IPS-15b (cell line): ENCODE data around the gene ACOX3.
"Not testable (repeated sequence)": the region's sequence is repeated elsewhere in the genome, so short reads cannot be mapped to it uniquely, and the experiment has no call there.

ENCODE experiments used
- H3K27me3 ChIP-seq: one replicate; pipeline ENCODE4 v1.6.1; 2013; ENCODE audit warnings: low read length; ENCODE audit not compliant: control insufficient read depth, insufficient read depth
- H3K36me3 ChIP-seq: one replicate; pipeline ENCODE4 v1.6.1; 2013; ENCODE audit warnings: low read length; ENCODE audit not compliant: control insufficient read depth, insufficient read depth
- H3K4me1 ChIP-seq: one replicate; pipeline ENCODE4 v1.6.1; 2013; ENCODE audit warnings: mild to moderate bottlenecking, low read length; ENCODE audit not compliant: control insufficient read depth, insufficient read depth
- H3K4me3 ChIP-seq: one replicate; pipeline ENCODE4 v1.5.1; 2013; ENCODE audit warnings: low read depth, low read length
- H3K9ac ChIP-seq: one replicate; pipeline ENCODE4 v1.6.1; 2013; ENCODE audit warnings: low read depth, mild to moderate bottlenecking, low read length
- H3K9me3 ChIP-seq: one replicate; pipeline ENCODE4 v1.6.1; 2013; ENCODE audit warnings: mild to moderate bottlenecking, low read length; ENCODE audit not compliant: control insufficient read depth, insufficient read depth

The ACOX3 gene

GRCh38 chr4:8350841-8351461 lies 89.6 kb downstream of the ACOX3 start:
- Histone ChIP-seq H3K36me3 (no peaks in the 10 kb centered on the region), H3K9me3 (no peaks in the 10 kb centered on the region), H3K27me3 (peaks cover 8% of the 10 kb centered on the region), H3K9ac (no peak overlapping the region), H3K4me3 (no peak overlapping the region), H3K4me1 (peaks cover 3% of the 10 kb centered on the region)

GRCh38 chr4:8350352-8350751 lies 90.2 kb downstream of the ACOX3 start:
- Histone ChIP-seq H3K4me3 (no peak overlapping the region), H3K36me3 (no peaks in the 10 kb centered on the region), H3K4me1 (peaks cover 3% of the 10 kb centered on the region), H3K9me3 (no peaks in the 10 kb centered on the region), H3K27me3 (peaks cover 4% of the 10 kb centered on the region), H3K9ac (no peak overlapping the region)

- Histone ChIP-seq H3K27me3 (peaks cover 3% of the 10 kb centered on the region), H3K36me3 (no peaks in the 10 kb centered on the region), H3K4me3 (no peak overlapping the region), H3K9ac (no peak overlapping the region), H3K9me3 (no peaks in the 10 kb centered on the region), H3K4me1 (peaks cover 3% of the 10 kb centered on the region)
These were observed 90.8 kb downstream of the ACOX3 start for GRCh38 chr4:8349664-8350236.

GRCh38 chr4:8349236-8349635 lies 91.3 kb downstream of the ACOX3 start:
- H3K36me3 ChIP-seq, H3K9ac ChIP-seq, H3K4me1 ChIP-seq, H3K9me3 ChIP-seq, H3K4me3 ChIP-seq, H3K27me3 ChIP-seq: not testable (repeated sequence)

GRCh38 chr4:8348071-8348470 lies 92.5 kb downstream of the ACOX3 start:
- H3K4me1 ChIP-seq: peaks cover 3% of the 10 kb centered on the region
- no peak overlapping the region for H3K9ac ChIP-seq
- H3K9me3 ChIP-seq: no peaks in the 10 kb centered on the region
- no peak overlapping the region for H3K4me3 ChIP-seq
- no peaks in the 10 kb centered on the region for H3K36me3 ChIP-seq
- H3K27me3 ChIP-seq: no peaks in the 10 kb centered on the region

GRCh38 chr4:8347660-8348059 lies 92.9 kb downstream of the ACOX3 start:
- Histone ChIP-seq H3K4me3 (no peak overlapping the region), H3K36me3 (no peaks in the 10 kb centered on the region), H3K9ac (no peak overlapping the region), H3K27me3 (no peaks in the 10 kb centered on the region), H3K4me1 (peaks cover 3% of the 10 kb centered on the region), H3K9me3 (no peaks in the 10 kb centered on the region)

- H3K9me3 ChIP-seq: no peaks in the 10 kb centered on the region
- H3K4me3 ChIP-seq: no peak overlapping the region
- H3K9ac ChIP-seq: no peak overlapping the region
- H3K4me1 ChIP-seq: peaks cover 3% of the 10 kb centered on the region
- H3K36me3 ChIP-seq: no peaks in the 10 kb centered on the region
- no peaks in the 10 kb centered on the region for H3K27me3 ChIP-seq
These were observed 93.5 kb downstream of the ACOX3 start for GRCh38 chr4:8346838-8347605.

GRCh38 chr4:8345946-8346814 lies 94.3 kb downstream of the ACOX3 start:
- no peak overlapping the region for H3K9ac ChIP-seq
- H3K9me3 ChIP-seq: no peaks in the 10 kb centered on the region
- H3K4me1 ChIP-seq: no peaks in the 10 kb centered on the region
- no peak overlapping the region for H3K4me3 ChIP-seq
- no peaks in the 10 kb centered on the region for H3K36me3 ChIP-seq
- no peaks in the 10 kb centered on the region for H3K27me3 ChIP-seq

GRCh38 chr4:8345053-8345945 lies 95.2 kb downstream of the ACOX3 start:
- no peaks in the 10 kb centered on the region for H3K9me3 ChIP-seq
- H3K9ac ChIP-seq: no peak overlapping the region
- H3K36me3 ChIP-seq: no peaks in the 10 kb centered on the region
- no peaks in the 10 kb centered on the region for H3K27me3 ChIP-seq
- H3K4me3 ChIP-seq: no peak overlapping the region
- no peaks in the 10 kb centered on the region for H3K4me1 ChIP-seq

- H3K9ac ChIP-seq: no peak overlapping the region
- H3K9me3 ChIP-seq: no peaks in the 10 kb centered on the region
- no peaks in the 10 kb centered on the region for H3K4me1 ChIP-seq
- H3K36me3 ChIP-seq: no peaks in the 10 kb centered on the region
- no peaks in the 10 kb centered on the region for H3K27me3 ChIP-seq
- H3K4me3 ChIP-seq: no peak overlapping the region
These were observed 96.1 kb downstream of the ACOX3 start for GRCh38 chr4:8344377-8344776.

- H3K9me3 ChIP-seq: no peaks in the 10 kb centered on the region
- H3K9ac ChIP-seq: no peak overlapping the region
- no peaks in the 10 kb centered on the region for H3K27me3 ChIP-seq
- H3K4me3 ChIP-seq: no peak overlapping the region
- H3K36me3 ChIP-seq: no peaks in the 10 kb centered on the region
- no peaks in the 10 kb centered on the region for H3K4me1 ChIP-seq
These were observed 96.6 kb downstream of the ACOX3 start for GRCh38 chr4:8343967-8344331.
